HepG2 (cell line): Measurements from ENCODE around the gene ALLC. TPM values are rescaled to one million over a fixed set of nuclear protein-coding genes. Genes with fewer than 3 reads are reported as not detected.

Experiments
- ATAC-seq: fragments of 200-7000 bp; cut with Tn5 transposase; 3 replicates; pipeline ENCODE4 v1.9.1; 2020; ENCODE audit warnings: mild to moderate bottlenecking, moderate library complexity
- BruUV-seq: library from RNA; stranded (reverse); fragments of 400-500 nt; replicated peaks from 2 replicates; lab custom pipeline; 2021; lab: Mats Ljungman, UMichigan
- CTCF ChIA-PET: fragments of 300-600 bp; formaldehyde crosslinking; extraction: SDS; loops from one replicate; lab custom pipeline; 2021; ENCODE audit warnings: low total read pairs, inconsistent platforms, low intra/inter-chr PET ratio; lab: Yijun Ruan, JAX
- POLR2A ChIA-PET: fragments of 350-600 bp; sonication (Branson Sonifier 250); formaldehyde crosslinking; loops from one replicate; lab custom pipeline; 2020; ENCODE audit warnings: antibody characterized with exemption, inconsistent platforms; lab: Yijun Ruan, JAX
- DNase-seq: peaks from one replicate; pipeline ENCODE4 v3.0.0-alpha.2; 2015; ENCODE audit warnings: low spot score
- FAIRE-seq: peaks from 3 replicates; lab custom pipeline; 2011; peaks lifted over from hg19 to GRCh38; lab: Jason Lieb, UNC
- H2AFZ ChIP-seq: one replicate; pipeline ENCODE4 v1.6.1; 2011; ENCODE audit warnings: low read length, inconsistent platforms
- H3K27ac ChIP-seq: fragments of 300-600 bp; 3 replicates; pipeline ENCODE4 v1.8.0; 2011; ENCODE audit warnings: mixed run types, mild to moderate bottlenecking, mixed read lengths, low read length, inconsistent platforms; ENCODE audit not compliant: insufficient read depth; ENCODE audit errors: extremely low read length
- H3K27me3 ChIP-seq, 2 experiments: fragments of 200-600 bp in 1 of 2; 2 replicates in 1 of 2; 3 replicates in 1 of 2; pipeline versions ENCODE4 v1.6.0 to v1.8.0; 2011; ENCODE audit warnings: low read length in 2 of 2, mild to moderate bottlenecking in 2 of 2, moderate library complexity in 2 of 2, inconsistent platforms in 1 of 2; ENCODE audit not compliant: insufficient read depth in 2 of 2, control insufficient read depth in 1 of 2
- H3K36me3 ChIP-seq, 2 experiments: fragments of 200-600 bp in 1 of 2; replicated peaks in 1 of 2; 2 replicates in 1 of 2; 3 replicates in 1 of 2; pipeline versions ENCODE4 v1.5.1 to v1.8.0; 2011; ENCODE audit warnings: low read length in 2 of 2, inconsistent platforms in 1 of 2; ENCODE audit not compliant: insufficient read depth in 2 of 2, control insufficient read depth in 1 of 2
- H3K4me1 ChIP-seq: 2 replicates; pipeline ENCODE4 v1.5.1; 2012; ENCODE audit warnings: low read length, inconsistent platforms; ENCODE audit not compliant: insufficient read depth
- H3K4me2 ChIP-seq: 2 replicates; pipeline ENCODE4 v1.6.0; 2011; ENCODE audit warnings: low read depth, low read length, inconsistent platforms
- H3K4me3 ChIP-seq, 3 experiments: fragments of 200-600 bp in 1 of 3; sonication (generic), shearing (Covaris generic) in 1 of 3; replicated peaks in 1 of 3; 2 replicates each; pipeline ENCODE4 v1.5.1; 2011 to 2016; ENCODE audit warnings: low read length in 3 of 3, inconsistent platforms in 2 of 3, low read depth in 2 of 3, mild to moderate bottlenecking in 2 of 3, control low read depth in 1 of 3, mixed read lengths in 1 of 3; ENCODE audit not compliant: insufficient read depth in 1 of 3
- H3K79me2 ChIP-seq: one replicate; pipeline ENCODE4 v1.6.1; 2011; ENCODE audit warnings: low read length, inconsistent platforms; ENCODE audit not compliant: insufficient read depth
- H3K9ac ChIP-seq: 2 replicates; pipeline ENCODE4 v1.6.0; 2011; ENCODE audit warnings: mild to moderate bottlenecking, low read depth, low read length, inconsistent platforms; ENCODE audit not compliant: insufficient read depth
- H3K9me3 ChIP-seq: 2 replicates; pipeline ENCODE4 v1.5.1; 2012; ENCODE audit warnings: mild to moderate bottlenecking, low read length
- H4K20me1 ChIP-seq: 2 replicates; pipeline ENCODE4 v1.6.0; 2011; ENCODE audit warnings: inconsistent platforms, mild to moderate bottlenecking, low read length, moderate library complexity; ENCODE audit not compliant: insufficient read depth
- ATAD3A ChIP-seq: sonication (generic); formaldehyde crosslinking; IDR thresholded peaks from 2 replicates; pipeline ENCODE4 v1.4.0; 2020; ENCODE audit warnings: missing genetic modification reagents
- EED ChIP-seq: sonication (generic); formaldehyde crosslinking; IDR thresholded peaks from 2 replicates; pipeline ENCODE4 v1.5.0; 2020; ENCODE audit warnings: mild to moderate bottlenecking, missing genetic modification reagents
- KLF12 ChIP-seq: sonication (generic); formaldehyde crosslinking; IDR thresholded peaks from 2 replicates; pipeline ENCODE4 v1.4.0; 2020; ENCODE audit warnings: missing genetic modification reagents, borderline replicate concordance
- NFIC ChIP-seq: IDR thresholded peaks from 2 replicates; pipeline ENCODE4 v1.6.1; 2012; ENCODE audit warnings: mild to moderate bottlenecking, low read length, inconsistent platforms
- NR2F6 ChIP-seq, 2 experiments: IDR thresholded peaks; 2 replicates each; pipeline ENCODE4 v1.6.1; 2016; ENCODE audit warnings: antibody characterized with exemption in 1 of 2, mild to moderate bottlenecking in 1 of 2
- RAD21 ChIP-seq: fragments of 450-650 bp; formaldehyde crosslinking; IDR thresholded peaks from 2 replicates; pipeline ENCODE4 v1.5.0; 2020; ENCODE audit warnings: mild to moderate bottlenecking
- RERE ChIP-seq: IDR thresholded peaks from 2 replicates; pipeline ENCODE4 v1.6.1; 2016; ENCODE audit warnings: low read depth, missing genetic modification reagents, missing compliant biosample characterization
- RXRA ChIP-seq: sonication (generic); formaldehyde crosslinking; IDR thresholded peaks from 2 replicates; pipeline ENCODE4 v1.5.1; 2020; ENCODE audit warnings: missing genetic modification reagents
- ZFP41 ChIP-seq: sonication (generic); formaldehyde crosslinking; IDR thresholded peaks from 2 replicates; pipeline ENCODE4 v1.4.0; 2020; ENCODE audit warnings: mild to moderate bottlenecking, missing genetic modification reagents, borderline replicate concordance
- ZNF619 ChIP-seq: sonication (generic); formaldehyde crosslinking; IDR thresholded peaks from 2 replicates; pipeline ENCODE4 v1.4.0; 2020; ENCODE audit warnings: mild to moderate bottlenecking, missing genetic modification reagents
- ZNF770 ChIP-seq: sonication (generic); formaldehyde crosslinking; IDR thresholded peaks from 2 replicates; pipeline ENCODE4 v1.5.0; 2020; ENCODE audit warnings: mild to moderate bottlenecking, missing genetic modification reagents
- ZSCAN30 ChIP-seq: sonication (generic); formaldehyde crosslinking; IDR thresholded peaks from 2 replicates; pipeline ENCODE4 v1.5.0; 2020; ENCODE audit warnings: mild to moderate bottlenecking, missing genetic modification reagents
- WGBS: methylation state at CpG from one replicate; pipeline ENCODE4 v1.1.6; 2017; ENCODE audit warnings: low lambda C conversion rate; 5-methylcytosine and 5-hydroxymethylcytosine counted together
- in situ Hi-C: cut with HindIII; loops from 2 replicates; pipeline ENCODE4 v1.10.0; 2017; ENCODE audit warnings: low pct_unique_long_range_greater_than_20kb; ENCODE audit not compliant: extremely low pct_ligation_motif_present
- intact Hi-C: fragments of 100-400 bp; cut with micrococcal nuclease; formaldehyde crosslinking; loops from one replicate; pipeline ENCODE4 v1.10.0; 2022; ENCODE audit not compliant: unreplicated experiment
- polyA plus RNA-seq, 8 experiments: library from polyadenylated mRNA; depleted of rRNA in 3 of 8; stranded (reverse) in 7 of 8; unstranded in 1 of 8; fragments of >200 nt; fragmentation: Illumina TruSeq in 4 of 8; extraction: Trizol in 4 of 8; gene quantifications; 2 replicates each; pipeline versions ENCODE4 v1.2.1 to v1.2.3, GENCODE V29; 2011 to 2016; ENCODE audit warnings: low read depth in 4 of 8, missing spikeins in 1 of 8, mixed read lengths in 1 of 8; ENCODE audit not compliant: insufficient read depth in 1 of 8
- total RNA-seq, 5 experiments: library from RNA; depleted of rRNA; stranded (reverse); fragments of >200 nt; fragmentation: Illumina TruSeq; extraction: Trizol; gene quantifications; 2 replicates each; pipeline ENCODE4 v1.2.3, GENCODE V29; 2016; ENCODE audit warnings: low read depth in 1 of 5
- TF ChIP-seq, protein P1 (sequence below): sonication (generic); formaldehyde crosslinking; IDR thresholded peaks from 2 replicates; pipeline ENCODE4 v1.8.0; 2022; ENCODE audit warnings: mild to moderate bottlenecking, missing genetic modification reagents
- TF ChIP-seq, protein P2 (sequence below): sonication (generic); formaldehyde crosslinking; IDR thresholded peaks from 2 replicates; pipeline ENCODE4 v1.4.0; 2020; ENCODE audit warnings: mild to moderate bottlenecking, missing genetic modification reagents

The ALLC gene
- total and polyA plus RNA-seq, 2 of the 13 experiments (the other 11 are each of a cell fraction or from before 2014, with no cell fraction given), result 0.08 to 0.11 TPM

DNA sequence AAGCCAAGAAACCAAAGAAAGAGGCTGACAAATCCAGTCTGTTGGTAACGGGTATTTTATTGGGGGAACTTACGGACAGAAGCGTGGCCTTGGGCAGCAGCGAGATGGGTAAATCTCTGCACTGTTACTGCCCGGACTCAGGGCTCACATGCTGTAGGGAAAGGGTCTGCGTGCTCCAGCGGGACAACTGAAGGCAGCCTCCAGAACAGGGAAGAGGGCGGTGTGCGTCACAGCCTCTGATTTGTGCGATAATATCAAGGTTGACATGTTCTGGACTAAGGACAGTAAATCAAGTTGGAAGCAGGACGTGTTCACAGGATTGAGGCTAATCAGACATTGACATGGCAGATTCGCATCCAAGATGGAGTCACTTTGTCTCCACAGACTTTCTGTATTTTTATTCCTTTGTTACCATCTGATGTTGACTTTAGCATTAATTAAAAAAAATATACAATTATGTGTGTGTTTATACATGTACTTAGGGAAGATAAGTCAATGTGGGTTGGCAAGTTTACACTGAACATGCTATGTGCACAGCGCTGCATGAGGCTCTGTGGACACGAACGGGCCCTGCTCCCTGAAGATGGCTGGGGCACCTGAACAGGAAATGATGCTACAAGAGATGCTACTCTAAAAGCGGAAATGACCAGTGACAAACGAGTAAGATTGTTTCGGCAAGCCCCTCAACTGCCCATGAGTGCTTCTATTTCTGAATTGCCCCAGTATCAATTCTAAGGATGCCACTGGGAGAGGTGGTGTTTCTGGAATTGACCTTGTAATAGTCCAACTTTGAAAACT is 22.7 kb downstream of the ALLC start:
- FAIRE-seq (no peak), ATAC-seq (no peak), DNase-seq (no peak)
- no peaks in the 10 kb centered on the region for H3K36me3 ChIP-seq
- H3K4me1 ChIP-seq, result peaks cover 13% of the 10 kb centered on the region
- peaks cover 3 to 20% of the 10 kb centered on the region in 2 experiments; a peak in 3 of 5 replicates for H3K27me3 ChIP-seq
- H2AFZ ChIP-seq, result no peak overlapping the region
- ChIA-PET CTCF (no interaction called here), POLR2A (no interaction called here)
- H3K27ac ChIP-seq, result no peak overlapping the region
- in situ Hi-C loops (no loop called here), intact Hi-C loops (no loop called here)
- H3K79me2 ChIP-seq, result no peaks in the 10 kb centered on the region
- H4K20me1 ChIP-seq, result no peaks in the 10 kb centered on the region
- no TSS peak for BruUV-seq
- H3K9ac ChIP-seq, result no peak overlapping the region
- H3K9me3 ChIP-seq, result no peaks in the 10 kb centered on the region
- H3K4me2 ChIP-seq, result no peak overlapping the region
- no peak overlapping the region for H3K4me3 ChIP-seq
- WGBS, result 59% methylated on average over 18 of the region's 18 CpGs
- TF ChIP-seq RXRA (no peak), RAD21 (no peak), ZNF619 (no peak), RERE (no peak), ZNF770 (CRISPR knock-in tag) (no peak), KLF12 (CRISPR knock-in tag) (no peak), ATAD3A (CRISPR knock-in tag) (no peak), ZSCAN30 (no peak), ZFP41 (no peak), EED (CRISPR knock-in tag) (no peak), NFIC (no peak), NR2F6 (IDR thresholded peaks at IDR 0.05) (no peak), NR2F6 (CRISPR knock-in tag; IDR thresholded peaks at IDR 0.05) (no peak)
- TF ChIP-seq, protein P1, sequence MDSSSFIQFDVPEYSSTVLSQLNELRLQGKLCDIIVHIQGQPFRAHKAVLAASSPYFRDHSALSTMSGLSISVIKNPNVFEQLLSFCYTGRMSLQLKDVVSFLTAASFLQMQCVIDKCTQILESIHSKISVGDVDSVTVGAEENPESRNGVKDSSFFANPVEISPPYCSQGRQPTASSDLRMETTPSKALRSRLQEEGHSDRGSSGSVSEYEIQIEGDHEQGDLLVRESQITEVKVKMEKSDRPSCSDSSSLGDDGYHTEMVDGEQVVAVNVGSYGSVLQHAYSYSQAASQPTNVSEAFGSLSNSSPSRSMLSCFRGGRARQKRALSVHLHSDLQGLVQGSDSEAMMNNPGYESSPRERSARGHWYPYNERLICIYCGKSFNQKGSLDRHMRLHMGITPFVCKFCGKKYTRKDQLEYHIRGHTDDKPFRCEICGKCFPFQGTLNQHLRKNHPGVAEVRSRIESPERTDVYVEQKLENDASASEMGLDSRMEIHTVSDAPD (CRISPR knock-in tag), result no peak
- TF ChIP-seq, protein P2, sequence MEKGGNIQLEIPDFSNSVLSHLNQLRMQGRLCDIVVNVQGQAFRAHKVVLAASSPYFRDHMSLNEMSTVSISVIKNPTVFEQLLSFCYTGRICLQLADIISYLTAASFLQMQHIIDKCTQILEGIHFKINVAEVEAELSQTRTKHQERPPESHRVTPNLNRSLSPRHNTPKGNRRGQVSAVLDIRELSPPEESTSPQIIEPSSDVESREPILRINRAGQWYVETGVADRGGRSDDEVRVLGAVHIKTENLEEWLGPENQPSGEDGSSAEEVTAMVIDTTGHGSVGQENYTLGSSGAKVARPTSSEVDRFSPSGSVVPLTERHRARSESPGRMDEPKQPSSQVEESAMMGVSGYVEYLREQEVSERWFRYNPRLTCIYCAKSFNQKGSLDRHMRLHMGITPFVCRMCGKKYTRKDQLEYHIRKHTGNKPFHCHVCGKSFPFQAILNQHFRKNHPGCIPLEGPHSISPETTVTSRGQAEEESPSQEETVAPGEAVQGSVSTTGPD (CRISPR knock-in tag), result no peak
